Cardiac fibroblast (primary cell): ENCODE data around the gene PDE10A.

ENCODE experiments used
- DNase-seq, 2 donors: peaks; one replicate each; pipeline versions ENCODE4 v3.0.0 to v3.0.0-alpha.2; 2010; ENCODE audit warnings: low read depth in 2 of 2
- H3K4me3 ChIP-seq, 2 donors: replicated peaks in 1 of 2; 1 replicate in 1 of 2; 2 replicates in 1 of 2; pipeline ENCODE4 v1.5.1; 2011; ENCODE audit warnings: low read depth in 2 of 2, low read length in 2 of 2, mild to moderate bottlenecking in 2 of 2, moderate library complexity in 1 of 2
- CTCF ChIP-seq: IDR thresholded peaks from one replicate; pipeline ENCODE4 v1.5.1; 2011; ENCODE audit warnings: low read depth, mild to moderate bottlenecking, low read length, inconsistent platforms

PDE10A gene

DNA sequence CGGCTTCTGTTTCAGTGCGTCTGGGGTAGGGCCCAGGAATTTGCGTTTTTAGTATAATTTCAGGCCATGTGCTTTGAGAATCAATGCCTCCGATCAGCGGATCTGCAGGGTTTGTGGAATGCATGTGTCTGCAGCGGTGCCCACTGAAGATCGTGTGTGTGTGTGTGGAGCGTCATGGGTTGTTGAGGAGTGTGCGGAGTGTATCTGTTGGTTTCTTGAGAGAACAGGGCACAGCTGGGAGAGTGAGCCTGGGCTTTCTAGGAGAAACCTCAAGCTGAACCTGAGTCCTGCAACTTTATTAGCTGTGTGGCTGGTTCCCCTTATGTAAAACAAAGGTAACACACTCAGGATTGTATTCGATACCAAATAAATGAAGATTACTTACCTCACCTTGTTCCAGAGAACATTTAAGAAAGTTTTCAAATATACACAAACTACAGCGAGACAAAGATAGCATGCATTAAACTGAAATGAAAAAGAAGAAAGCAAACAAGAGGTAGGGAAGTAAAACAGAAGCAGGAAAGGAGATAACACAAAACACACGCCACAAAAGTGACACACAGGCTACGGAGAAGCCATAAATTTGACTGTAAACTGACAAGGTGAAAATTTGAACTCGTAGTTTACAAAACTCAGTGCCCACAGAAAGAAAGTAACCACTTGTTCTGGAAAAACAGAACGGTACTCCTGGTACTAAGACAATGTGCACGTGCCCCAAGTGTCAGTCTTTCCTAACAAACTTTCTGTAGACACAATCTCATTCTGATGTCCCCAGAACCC lies 28.8 kb downstream of the PDE10A start:
- no peak for TF ChIP-seq CTCF
- no peak overlapping the region for H3K4me3 ChIP-seq

DNA sequence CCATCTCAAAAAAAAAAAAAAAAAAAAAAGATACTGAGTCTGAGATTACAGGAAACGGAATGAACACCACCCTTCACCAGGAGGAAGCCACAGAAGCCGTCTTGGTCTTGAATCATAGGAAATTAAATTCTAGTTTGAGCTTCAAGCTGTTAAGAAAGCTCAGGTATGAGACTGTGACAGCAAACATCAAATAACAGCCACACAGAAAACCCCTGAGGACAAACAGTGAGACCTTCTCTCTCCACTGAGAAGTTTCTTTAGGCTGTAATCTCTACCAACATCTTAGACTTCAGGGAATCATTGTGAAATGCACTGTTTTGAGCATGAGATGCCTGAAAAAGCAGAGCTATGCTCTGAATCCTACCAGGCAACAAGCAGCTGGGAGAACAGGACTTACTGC lies 30.8 kb downstream of the PDE10A start:
- TF ChIP-seq CTCF, result no peak
- H3K4me3 ChIP-seq, result no peak overlapping the region
- peak in 1 of 2 donors; percentile 76 for DNase-seq

More for the DNA sequence above, 28.8 kb downstream of the PDE10A start:
- no peak for DNase-seq

DNA sequence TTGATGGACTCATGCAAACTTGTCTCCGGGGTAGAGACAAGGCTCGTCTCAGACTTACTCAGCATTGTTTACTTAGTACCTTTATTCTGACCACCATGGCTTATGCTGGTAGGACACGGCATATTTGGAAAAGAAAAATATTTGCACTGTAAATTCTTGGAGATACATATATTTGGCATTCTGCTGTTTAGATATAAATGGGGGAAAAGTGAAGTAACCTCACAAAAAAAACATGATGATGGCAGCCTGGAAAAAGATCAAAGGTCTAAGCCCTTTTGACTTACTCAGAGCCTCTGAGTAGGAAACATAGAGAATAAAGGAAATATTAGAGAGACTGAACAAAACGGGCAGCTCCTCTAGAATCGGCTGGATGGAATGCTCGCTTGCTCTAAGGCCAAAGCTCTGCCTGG lies 32.5 kb downstream of the PDE10A start:
- no peak for TF ChIP-seq CTCF
- no peak for DNase-seq
- H3K4me3 ChIP-seq, result no peak overlapping the region

- H3K4me3 ChIP-seq, result no peak overlapping the region
- TF ChIP-seq CTCF, result no peak
- no peak for DNase-seq
Measured at GRCh38 chr6:165628955-165629354, 34.1 kb downstream of the PDE10A start.

GRCh38 chr6:165627366-165627765 lies 35.7 kb downstream of the PDE10A start:
- H3K4me3 ChIP-seq, result no peak overlapping the region
- TF ChIP-seq CTCF, result no peak
- no peak for DNase-seq

DNA sequence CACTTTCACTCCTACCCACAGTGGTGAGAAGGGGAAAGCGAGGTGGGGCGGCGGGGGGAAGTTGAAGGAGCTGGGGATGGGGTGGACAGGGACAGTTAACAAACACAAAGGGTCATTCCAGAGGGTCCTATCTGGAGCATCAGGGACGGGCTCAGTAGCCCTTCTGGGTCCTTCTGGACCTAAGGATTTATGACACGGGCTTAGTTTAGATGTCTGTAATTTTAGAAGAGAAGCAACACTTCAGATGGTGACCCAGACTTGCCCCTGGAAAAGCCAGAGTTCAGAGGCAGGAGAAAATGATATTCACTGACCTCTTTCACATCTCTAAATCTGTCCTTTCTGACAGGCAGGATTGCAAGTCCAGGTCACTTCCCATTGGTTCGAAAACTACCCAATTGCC lies 36.3 kb downstream of the PDE10A start:
- DNase-seq, result no peak
- TF ChIP-seq CTCF, result no peak
- H3K4me3 ChIP-seq, result no peak overlapping the region
